Astrocyte of the cerebellum (primary cell): ENCODE results near the gene FRS3.

Source experiments
- DNase-seq: peaks from one replicate; pipeline ENCODE4 v3.0.0-alpha.2; 2011; ENCODE audit warnings: low read depth
- H3K4me3 ChIP-seq: 2 replicates; pipeline ENCODE4 v1.5.1; 2011; ENCODE audit warnings: mild to moderate bottlenecking, low read depth, low read length, moderate library complexity
- CTCF ChIP-seq: IDR thresholded peaks from 2 replicates; pipeline ENCODE4 v1.5.1; 2012; ENCODE audit warnings: low read length, low read depth, moderate library complexity, mild to moderate bottlenecking; ENCODE audit errors: missing control alignments
- in situ Hi-C: cut with HindIII; loops from 2 replicates; pipeline ENCODE4 v1.10.0; 2017; ENCODE audit warnings: low sequenced_read_pairs

The FRS3 gene

GRCh38 chr6:41730531-41731436, 48.9 kb downstream of the FRS3 start:
- no peak for TF ChIP-seq CTCF
- no peak overlapping the region for H3K4me3 ChIP-seq
- in situ Hi-C loops = no loop called here
- DNase-seq = no peak

- DNase-seq = no peak
- TF ChIP-seq CTCF = no peak
- no peak overlapping the region for H3K4me3 ChIP-seq
- in situ Hi-C loops = no loop called here
Measured at GRCh38 chr6:41729624-41730023, 50.1 kb downstream of the FRS3 start.

GRCh38 chr6:41728954-41729353, 50.7 kb downstream of the FRS3 start:
- no peak for DNase-seq
- H3K4me3 ChIP-seq = no peak overlapping the region
- in situ Hi-C loops = no loop called here
- no peak for TF ChIP-seq CTCF

GRCh38 chr6:41728073-41728936, 51.4 kb downstream of the FRS3 start:
- in situ Hi-C loops = no loop called here
- H3K4me3 ChIP-seq = no peak overlapping the region
- no peak for DNase-seq

GRCh38 chr6:41727705-41728072, 52.0 kb downstream of the FRS3 start:
- TF ChIP-seq CTCF = no peak
- in situ Hi-C loops = no loop called here
- H3K4me3 ChIP-seq = no peak overlapping the region
- DNase-seq = no peak

More at GRCh38 chr6:41728073-41728936, 51.4 kb downstream of the FRS3 start:
- TF ChIP-seq CTCF = no peak

GRCh38 chr6:41726876-41727275, 52.8 kb downstream of the FRS3 start:
- DNase-seq = no peak
- no peak for TF ChIP-seq CTCF
- in situ Hi-C loops = no loop called here
- no peak overlapping the region for H3K4me3 ChIP-seq
